GM19035 (cell line): ENCODE measurements around the gene LSAMP.
A peak's percentile ranks its signal among the peaks of the same experiment; 100 is the strongest.

ENCODE experiments used
- ATAC-seq: cut with Tn5 transposase; IDR thresholded peaks from one replicate; pipeline ENCODE4 v1.9.1; 2021; ENCODE audit not compliant: unreplicated experiment

LSAMP gene

GRCh38 chr3:116176974-116177555, 268.2 kb downstream of the LSAMP start:
- no peak for ATAC-seq

DNA sequence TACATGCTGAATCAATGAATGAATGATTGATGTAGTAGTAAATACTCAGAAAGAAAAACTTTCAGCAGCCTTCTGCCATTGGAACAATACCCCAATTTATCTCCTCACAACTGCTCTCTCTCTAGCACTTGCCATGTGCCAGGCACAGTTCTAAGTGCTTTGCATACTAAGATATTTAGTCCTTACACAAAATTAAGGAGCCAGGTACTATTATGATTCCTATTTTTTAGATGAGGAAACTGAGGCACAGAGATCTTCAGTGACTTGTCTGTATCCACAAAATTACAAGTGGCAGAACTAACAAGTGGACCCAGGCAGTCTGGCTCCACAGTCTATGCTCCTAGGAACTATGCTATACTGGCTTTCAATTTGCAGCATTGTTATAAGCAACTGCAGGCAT, 279.2 kb downstream of the LSAMP start:
- no peak for ATAC-seq

DNA sequence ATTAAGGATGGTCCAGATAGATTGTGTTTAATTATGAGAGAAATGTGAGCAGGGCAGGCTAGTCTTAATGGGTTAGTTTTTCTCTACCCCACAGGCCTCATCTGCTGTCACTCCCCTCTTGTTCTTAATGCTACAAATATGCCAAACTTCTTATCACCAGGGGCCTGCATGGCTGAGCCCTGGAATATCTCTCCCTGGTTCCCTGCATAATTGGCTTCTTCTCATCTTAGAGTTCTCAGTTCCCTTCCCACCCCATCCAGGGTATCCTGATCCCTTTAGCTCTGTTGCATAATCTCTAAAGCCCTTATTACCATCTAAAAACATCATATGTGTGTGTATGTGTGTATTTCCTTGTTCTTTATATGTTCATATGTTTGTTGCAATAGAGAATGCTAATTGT, 279.6 kb downstream of the LSAMP start:
- ATAC-seq: no peak

DNA sequence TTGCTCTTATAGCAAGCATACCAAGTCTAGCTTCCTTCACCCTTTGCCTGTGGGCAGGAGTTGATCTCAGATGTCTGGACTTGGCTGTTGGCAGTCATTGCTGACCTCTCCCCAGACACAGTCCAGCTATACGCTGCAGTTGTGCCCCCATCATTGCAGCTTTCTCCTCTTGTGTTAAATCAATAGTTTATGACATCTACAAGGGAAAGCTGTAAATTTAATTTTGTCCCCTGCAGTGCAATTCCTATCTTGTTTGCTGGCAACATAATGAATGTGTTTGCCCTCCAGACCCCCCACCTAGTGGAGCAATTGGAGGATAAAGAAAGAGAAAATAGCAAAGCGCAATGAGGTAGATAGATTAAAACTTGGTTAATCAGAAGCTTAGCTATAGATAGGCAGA, 280.2 kb downstream of the LSAMP start:
- ATAC-seq: no peak

- ATAC-seq: no peak
Measured at GRCh38 chr3:116164039-116164438, 281.2 kb downstream of the LSAMP start.

GRCh38 chr3:116161575-116162525, 283.4 kb downstream of the LSAMP start:
- no peak for ATAC-seq

DNA sequence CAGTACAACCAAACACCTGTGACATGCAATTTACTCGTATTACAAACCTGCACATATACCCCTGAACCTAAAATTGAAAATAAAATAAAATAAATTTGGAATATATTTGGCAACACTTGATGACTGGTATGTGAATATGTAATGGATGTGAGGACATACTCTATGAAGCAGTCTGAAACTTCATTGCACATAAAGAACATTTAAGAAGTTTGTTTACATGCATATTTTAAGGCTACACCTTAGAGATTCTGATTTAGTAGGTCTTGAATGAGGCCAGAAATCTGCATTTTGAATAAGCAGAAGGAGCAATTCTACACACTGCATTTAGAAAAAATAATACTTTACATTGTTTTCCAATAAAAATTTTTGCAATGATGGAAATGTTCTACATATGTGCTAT, 284.7 kb downstream of the LSAMP start:
- no peak for ATAC-seq

GRCh38 chr3:116155841-116156240, 289.4 kb downstream of the LSAMP start:
- no peak for ATAC-seq

DNA sequence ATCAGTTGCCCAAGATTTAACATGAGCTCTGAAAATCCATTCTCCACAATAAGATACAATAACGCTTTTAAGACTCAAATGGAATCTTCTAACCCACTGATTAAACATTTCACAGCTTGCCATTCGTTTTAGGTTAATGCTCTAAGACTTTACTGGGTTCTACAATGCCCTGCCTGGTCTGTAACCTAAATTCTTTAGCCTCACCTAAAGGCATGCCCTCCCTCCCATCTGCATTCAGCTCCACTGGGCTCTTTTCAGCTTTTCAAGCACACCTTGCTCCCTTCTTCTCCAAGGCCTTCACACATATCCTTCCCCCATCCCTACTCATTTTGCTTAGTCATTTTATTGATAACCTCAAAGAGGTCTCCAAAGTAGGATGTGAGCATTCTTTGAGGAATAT, 290.9 kb downstream of the LSAMP start:
- no peak for ATAC-seq

GRCh38 chr3:116153174-116153573, 292.1 kb downstream of the LSAMP start:
- no peak for ATAC-seq

DNA sequence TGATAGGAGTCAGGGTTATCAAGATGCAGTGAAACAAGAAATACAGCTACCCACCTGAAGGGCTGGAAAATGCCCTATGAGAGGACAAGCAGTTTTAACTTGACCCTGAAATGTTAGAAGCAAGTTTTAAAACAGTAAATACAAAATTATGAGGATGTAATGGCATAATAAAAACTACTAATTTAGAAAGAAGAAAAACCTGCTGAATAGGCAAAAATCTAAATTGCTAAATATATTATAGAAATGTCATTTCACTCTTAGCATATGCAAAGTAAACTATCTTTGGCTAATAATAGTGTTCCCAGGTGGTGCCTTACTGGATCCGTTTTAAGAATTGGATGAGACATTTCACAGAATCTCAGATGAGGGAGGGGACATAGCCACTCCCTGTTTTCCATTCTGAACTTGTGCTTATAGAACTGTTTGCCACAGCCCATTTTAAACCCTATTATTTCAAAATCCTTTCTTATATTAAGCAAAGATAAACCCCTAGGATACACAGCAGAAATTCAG, 294.6 kb downstream of the LSAMP start:
- no peak for ATAC-seq

DNA sequence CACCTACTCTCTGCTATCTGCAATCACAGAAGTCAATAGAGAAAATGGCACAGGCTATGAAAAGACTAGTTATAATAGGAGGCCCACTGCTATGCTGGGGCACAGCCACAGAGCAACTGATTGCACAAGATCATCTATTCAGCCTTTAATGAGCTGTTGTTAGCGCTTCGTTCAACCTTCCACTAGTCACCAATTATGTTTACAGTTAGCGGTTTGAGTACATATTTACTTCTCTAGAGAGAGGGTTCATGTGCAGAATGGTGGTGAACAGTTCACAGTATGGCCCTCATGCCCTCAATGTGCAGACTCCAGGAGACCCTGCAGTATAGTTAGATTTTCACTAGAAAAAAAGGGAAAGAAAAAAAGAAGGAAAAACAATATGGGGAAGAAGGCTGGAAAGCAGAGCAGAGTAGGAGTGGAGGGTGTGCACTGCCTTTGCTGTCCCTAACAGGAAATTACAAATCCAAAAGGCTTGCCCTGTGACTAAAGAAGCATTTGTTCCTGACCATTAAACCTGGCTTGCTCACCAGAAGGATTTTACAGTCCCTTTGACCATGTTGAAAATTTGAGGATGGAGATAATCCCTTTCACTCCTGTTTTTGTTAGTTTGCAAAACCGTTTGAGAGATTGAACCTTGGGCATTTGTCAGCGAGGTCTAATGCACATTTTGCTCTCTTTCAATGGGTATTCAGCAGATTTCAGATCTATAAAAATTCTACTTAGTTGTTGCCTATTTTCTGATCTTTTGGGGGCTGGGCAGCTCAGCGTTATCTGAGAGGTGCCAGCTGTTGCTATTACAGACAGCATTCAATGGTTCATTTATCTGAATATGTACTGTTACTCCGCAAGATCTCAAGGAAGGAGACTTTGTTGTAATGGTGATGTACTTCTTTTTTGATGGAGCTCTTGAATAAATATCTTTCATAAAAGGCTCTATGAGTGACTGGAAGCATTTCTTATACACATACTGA, 296.1 kb downstream of the LSAMP start:
- ATAC-seq: no peak

- ATAC-seq: no peak
Measured at GRCh38 chr3:116145613-116146012, 299.7 kb downstream of the LSAMP start.

- ATAC-seq: no peak
Measured at GRCh38 chr3:116141724-116142123, 303.6 kb downstream of the LSAMP start.

- peak; percentile 60 for ATAC-seq
Measured at GRCh38 chr3:116140100-116140689, 305.1 kb downstream of the LSAMP start.

DNA sequence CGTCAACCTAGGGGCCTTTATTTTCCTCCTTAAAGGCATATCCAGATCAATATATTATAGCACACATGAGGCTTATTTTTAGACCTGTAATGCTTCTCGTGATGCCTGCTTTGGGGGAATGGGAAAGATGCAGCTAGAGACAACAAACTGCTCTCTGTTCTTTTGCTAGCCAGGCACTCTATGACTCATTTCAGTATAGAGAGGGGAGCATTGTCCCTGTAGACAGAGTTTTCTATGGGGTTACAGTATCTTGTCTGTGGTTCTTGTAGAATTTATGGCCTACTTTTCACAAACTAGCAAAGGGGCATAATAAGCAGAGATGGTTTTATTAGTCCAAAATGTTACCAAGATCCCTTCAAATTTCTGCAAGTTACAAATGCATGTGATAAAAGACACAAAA, 305.6 kb downstream of the LSAMP start:
- ATAC-seq: peak; percentile 36

DNA sequence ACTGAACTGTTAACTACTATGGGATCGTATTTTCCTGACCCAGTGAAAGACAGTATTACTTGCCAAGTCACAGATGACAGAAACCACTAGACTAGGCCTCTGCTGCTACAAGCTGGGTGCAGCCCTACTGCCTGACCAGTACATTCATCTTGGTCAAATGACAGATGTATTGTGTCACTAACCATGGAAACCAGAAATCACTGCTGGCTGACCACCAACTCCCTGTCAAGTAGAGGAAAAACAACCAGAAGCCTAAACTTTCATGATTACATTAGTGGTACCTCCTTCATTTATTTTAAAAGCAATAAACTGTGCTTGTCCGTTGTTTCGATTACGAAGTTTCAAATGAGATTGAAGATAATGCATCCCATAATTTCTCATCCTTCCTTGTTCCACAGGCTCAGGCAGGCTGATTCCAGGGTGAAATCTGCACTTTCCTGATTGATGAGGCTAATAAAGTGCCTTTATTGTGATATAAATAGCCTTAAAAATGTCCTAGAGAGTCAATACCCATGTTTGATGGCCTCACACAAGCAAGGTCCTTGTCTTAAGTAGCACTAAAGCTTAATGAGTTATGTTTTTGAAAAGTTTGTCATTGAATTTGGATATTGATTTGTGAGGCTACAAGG, 309.7 kb downstream of the LSAMP start:
- ATAC-seq: no peak

- no peak for ATAC-seq
Measured at GRCh38 chr3:116129187-116129946, 315.9 kb downstream of the LSAMP start.

- ATAC-seq: no peak
Measured at GRCh38 chr3:116127464-116127863, 317.8 kb downstream of the LSAMP start.

- no peak for ATAC-seq
Measured at GRCh38 chr3:116124166-116124565, 321.1 kb downstream of the LSAMP start.
